Activated naive CD8-positive, alpha-beta T cell treated with anti-CD3 and anti-CD28 coated beads, Interleukin-2, amount 10 ng/mL, durations not matched to agents 7 days and 5 days (primary cell): ENCODE measurements around the gene CFDP1. TPM values are rescaled to one million over a fixed set of nuclear protein-coding genes. Genes with fewer than 3 reads are reported as not detected.
A peak's percentile ranks its signal among the peaks of the same experiment; 100 is the strongest.
"Not testable (repeated sequence)": the region's sequence is repeated elsewhere in the genome, so short reads cannot be mapped to it uniquely, and the experiment has no call there.

Experiments
- ATAC-seq: fragments of 150-1000 bp; cut with Tn5 transposase; one replicate; pipeline ENCODE4 v1.10.0; 2021; ENCODE audit warnings: low read depth, moderate library complexity
- POLR2A ChIA-PET: fragments of 350-600 bp; sonication (Branson Sonifier 250); formaldehyde crosslinking; loops from one replicate; lab custom pipeline; 2021; ENCODE audit warnings: antibody characterized with exemption; lab: Charles Lee
- DNase-seq: peaks from one replicate; pipeline ENCODE4 v3.0.0; 2021
- H3K27ac Mint-ChIP-seq: one replicate; pipeline ENCODE4 v1.8.0; 2022; ENCODE audit warnings: mild to moderate bottlenecking, mixed read lengths
- H3K27me3 Mint-ChIP-seq: one replicate; pipeline ENCODE4 v1.8.0; 2022; ENCODE audit warnings: mild to moderate bottlenecking, moderate library complexity, mixed read lengths
- H3K36me3 Mint-ChIP-seq: one replicate; pipeline ENCODE4 v1.8.0; 2021; ENCODE audit warnings: mild to moderate bottlenecking, mixed read lengths
- H3K4me1 Mint-ChIP-seq: one replicate; pipeline ENCODE4 v1.8.0; 2021; ENCODE audit warnings: mixed read lengths
- H3K4me3 Mint-ChIP-seq: one replicate; pipeline ENCODE4 v1.8.0; 2022; ENCODE audit warnings: mild to moderate bottlenecking, moderate library complexity, mixed read lengths
- H3K9me3 Mint-ChIP-seq: one replicate; pipeline ENCODE4 v1.8.0; 2021; ENCODE audit warnings: mixed read lengths
- total RNA-seq, 2 experiments: library from RNA; stranded (reverse); gene quantifications; one replicate each; pipeline ENCODE4 v1.2.3, GENCODE V29; 2021

CFDP1 gene
- total RNA-seq, 2 experiments from 2014 or later: 47.8 to 49.4 TPM

- Mint-ChIP-seq H3K4me1 (peaks cover 14% of the 10 kb centered on the region), H3K36me3 (peaks cover 39% of the 10 kb centered on the region), H3K27me3 (peaks cover 17% of the 10 kb centered on the region), H3K9me3 (no peaks in the 10 kb centered on the region), H3K27ac (no peak overlapping the region), H3K4me3 (no peak overlapping the region)
- no peak for ATAC-seq
- no peak for DNase-seq
- POLR2A ChIA-PET: no interaction called here
These were observed 140.6 kb downstream of the CFDP1 start for GRCh38 chr16:75292691-75293090.

DNA sequence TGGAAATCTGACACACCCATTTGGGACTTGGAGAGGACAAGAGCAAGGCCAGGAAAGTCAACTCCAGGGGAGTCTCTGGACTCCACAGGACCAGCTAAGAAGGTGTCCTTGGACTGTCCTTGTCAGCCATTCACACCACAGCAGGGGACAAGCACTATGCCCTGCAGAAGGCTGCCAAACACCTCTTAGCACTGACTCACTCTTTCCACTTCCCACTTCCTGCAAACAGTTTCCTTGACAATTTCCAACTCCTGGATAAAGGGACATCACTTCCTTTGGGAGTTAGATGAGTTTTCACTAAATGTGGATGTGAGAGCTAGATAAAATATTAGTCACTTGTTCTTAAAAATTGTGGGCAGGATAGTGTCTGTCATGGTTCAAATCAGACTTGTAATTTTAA, 144.1 kb downstream of the CFDP1 start:
- H3K36me3 Mint-ChIP-seq: peaks cover 40% of the 10 kb centered on the region
- no peak overlapping the region for H3K4me3 Mint-ChIP-seq
- H3K27ac Mint-ChIP-seq: no peak overlapping the region
- POLR2A ChIA-PET: no interaction called here
- DNase-seq (no peak), ATAC-seq (no peak)
- no peaks in the 10 kb centered on the region for H3K9me3 Mint-ChIP-seq
- H3K27me3 Mint-ChIP-seq: peaks cover 38% of the 10 kb centered on the region
- peaks cover 19% of the 10 kb centered on the region for H3K4me1 Mint-ChIP-seq

- H3K4me1 Mint-ChIP-seq: peaks cover 19% of the 10 kb centered on the region
- peak overlapping the region; percentile 79 for H3K27ac Mint-ChIP-seq
- POLR2A ChIA-PET: no interaction called here
These were observed 144.6 kb downstream of the CFDP1 start for GRCh38 chr16:75288596-75289120.

GRCh38 chr16:75288181-75288580, 145.1 kb downstream of the CFDP1 start:
- Mint-ChIP-seq H3K4me3 (peak overlapping the region; percentile 52), H3K36me3 (peaks cover 40% of the 10 kb centered on the region), H3K9me3 (no peaks in the 10 kb centered on the region), H3K27ac (peak overlapping the region; percentile 79), H3K27me3 (peaks cover 40% of the 10 kb centered on the region), H3K4me1 (peaks cover 19% of the 10 kb centered on the region)
- POLR2A ChIA-PET: no interaction called here
- ATAC-seq (peak; percentile 41), DNase-seq (peak; percentile 37)

More at GRCh38 chr16:75288596-75289120, 144.6 kb downstream of the CFDP1 start:
- Mint-ChIP-seq H3K4me3 (peak overlapping the region; percentile 52), H3K36me3 (peaks cover 40% of the 10 kb centered on the region), H3K9me3 (no peaks in the 10 kb centered on the region), H3K27me3 (peaks cover 40% of the 10 kb centered on the region)
- ATAC-seq (peak; percentile 74), DNase-seq (peak; percentile 83)

- Mint-ChIP-seq H3K9me3 (no peaks in the 10 kb centered on the region), H3K36me3 (peaks cover 35% of the 10 kb centered on the region), H3K4me1 (peaks cover 19% of the 10 kb centered on the region), H3K27me3 (peaks cover 42% of the 10 kb centered on the region), H3K27ac (no peak overlapping the region), H3K4me3 (no peak overlapping the region)
- ATAC-seq (no peak), DNase-seq (no peak)
- POLR2A ChIA-PET: no interaction called here
These were observed 145.6 kb downstream of the CFDP1 start for GRCh38 chr16:75287708-75288107.

- ATAC-seq (no peak), DNase-seq (no peak)
- peaks cover 22% of the 10 kb centered on the region for H3K36me3 Mint-ChIP-seq
- peaks cover 52% of the 10 kb centered on the region for H3K27me3 Mint-ChIP-seq
- POLR2A ChIA-PET: no interaction called here
- no peak overlapping the region for H3K27ac Mint-ChIP-seq
- no peak overlapping the region for H3K4me3 Mint-ChIP-seq
- peaks cover 19% of the 10 kb centered on the region for H3K4me1 Mint-ChIP-seq
- H3K9me3 Mint-ChIP-seq: no peaks in the 10 kb centered on the region
These were observed 146.9 kb downstream of the CFDP1 start for GRCh38 chr16:75286389-75286788.

DNA sequence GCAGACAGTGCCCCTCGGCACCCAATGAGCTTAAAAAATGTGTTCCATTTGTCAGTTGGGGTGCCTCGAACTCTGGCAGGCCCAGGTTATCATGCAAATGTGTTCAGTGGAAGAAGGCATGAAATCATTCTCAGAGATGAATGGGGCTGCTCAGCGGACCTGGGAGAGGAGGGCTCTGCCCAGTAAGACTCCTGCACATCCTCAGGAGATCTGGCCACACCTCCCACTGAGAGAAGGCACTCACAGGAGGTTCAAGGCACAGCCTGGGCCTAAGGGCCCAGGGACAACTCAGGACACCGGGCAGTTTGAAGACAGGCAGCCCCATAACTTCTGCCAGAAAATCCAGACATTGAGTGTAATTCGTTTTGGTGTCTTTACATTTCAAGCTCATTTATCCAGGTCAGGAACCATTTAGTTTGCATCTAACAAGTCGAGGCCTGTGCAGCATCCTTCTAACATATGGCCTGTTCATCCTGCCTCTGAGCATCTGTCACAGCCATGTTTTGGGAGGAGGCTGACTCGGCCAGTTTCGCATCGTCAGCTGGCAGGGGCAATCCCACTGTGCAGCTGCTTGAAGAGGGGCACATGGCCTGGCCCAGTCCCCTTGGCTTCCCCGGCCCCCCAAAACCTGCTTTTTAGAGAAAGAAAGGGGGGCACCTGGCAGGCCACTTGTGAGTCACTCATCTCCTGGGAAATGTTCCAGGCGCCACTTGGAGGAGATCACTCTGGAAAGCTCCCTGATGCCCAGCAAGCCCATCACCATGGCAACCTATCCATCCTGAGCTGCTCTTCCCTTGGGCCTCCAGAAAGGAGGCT, 150.6 kb downstream of the CFDP1 start:
- no peak overlapping the region for H3K27ac Mint-ChIP-seq
- no peak for ATAC-seq
- no peak for DNase-seq
- H3K36me3 Mint-ChIP-seq: peaks cover 14% of the 10 kb centered on the region
- POLR2A ChIA-PET: no interaction called here
- H3K4me1 Mint-ChIP-seq: peaks cover 5% of the 10 kb centered on the region
- peaks cover 74% of the 10 kb centered on the region for H3K27me3 Mint-ChIP-seq
- H3K4me3 Mint-ChIP-seq: no peak overlapping the region
- H3K9me3 Mint-ChIP-seq: no peaks in the 10 kb centered on the region

DNA sequence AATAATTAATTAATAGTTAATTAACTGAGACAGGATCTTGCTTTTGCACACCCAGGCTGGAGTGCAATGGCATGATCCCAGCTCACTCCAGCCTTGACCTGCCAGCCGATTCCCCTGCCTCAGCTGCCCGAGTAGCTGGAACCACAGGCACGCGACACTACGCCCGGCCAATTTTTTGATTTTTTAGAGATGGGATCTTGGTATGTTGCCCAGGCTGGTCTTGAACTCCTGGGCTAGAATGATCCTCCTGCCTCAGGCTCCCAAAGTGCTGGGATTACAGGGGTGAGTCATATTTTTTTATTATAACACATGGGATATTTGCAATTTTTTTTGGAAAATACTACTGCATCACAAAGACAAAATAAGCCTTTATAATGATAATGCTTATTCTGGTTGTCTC, 151.5 kb downstream of the CFDP1 start:
- Mint-ChIP-seq H3K9me3 (no peaks in the 10 kb centered on the region), H3K4me3 (no peak overlapping the region), H3K27ac (no peak overlapping the region), H3K36me3 (peaks cover 14% of the 10 kb centered on the region), H3K4me1 (no peaks in the 10 kb centered on the region), H3K27me3 (peaks cover 75% of the 10 kb centered on the region)
- DNase-seq (no peak), ATAC-seq (no peak)
- POLR2A ChIA-PET: no interaction called here

DNA sequence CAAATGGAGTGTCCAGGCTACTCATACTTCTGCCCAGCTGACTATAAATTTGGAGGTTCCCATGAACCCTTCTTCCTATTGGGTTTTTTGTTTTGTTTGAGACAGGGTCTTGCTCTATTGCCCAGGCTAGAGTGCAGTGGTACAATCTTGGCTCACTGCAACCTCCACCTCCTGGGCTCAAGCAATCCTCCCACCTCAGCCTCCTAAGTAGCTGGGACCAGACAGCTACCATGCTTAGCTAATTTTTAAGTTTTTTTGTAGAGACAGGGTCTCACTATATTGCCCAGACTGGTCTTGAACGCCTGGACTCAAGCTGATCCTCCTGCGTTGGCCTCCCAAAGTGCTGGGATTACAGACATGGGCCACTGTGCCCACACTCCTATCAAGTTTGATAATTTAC, 152.3 kb downstream of the CFDP1 start:
- H3K4me3 Mint-ChIP-seq, H3K27ac Mint-ChIP-seq, DNase-seq, H3K4me1 Mint-ChIP-seq, ATAC-seq, POLR2A ChIA-PET, H3K36me3 Mint-ChIP-seq, H3K9me3 Mint-ChIP-seq: not testable (repeated sequence)
- peaks cover 69% of the 10 kb centered on the region for H3K27me3 Mint-ChIP-seq

DNA sequence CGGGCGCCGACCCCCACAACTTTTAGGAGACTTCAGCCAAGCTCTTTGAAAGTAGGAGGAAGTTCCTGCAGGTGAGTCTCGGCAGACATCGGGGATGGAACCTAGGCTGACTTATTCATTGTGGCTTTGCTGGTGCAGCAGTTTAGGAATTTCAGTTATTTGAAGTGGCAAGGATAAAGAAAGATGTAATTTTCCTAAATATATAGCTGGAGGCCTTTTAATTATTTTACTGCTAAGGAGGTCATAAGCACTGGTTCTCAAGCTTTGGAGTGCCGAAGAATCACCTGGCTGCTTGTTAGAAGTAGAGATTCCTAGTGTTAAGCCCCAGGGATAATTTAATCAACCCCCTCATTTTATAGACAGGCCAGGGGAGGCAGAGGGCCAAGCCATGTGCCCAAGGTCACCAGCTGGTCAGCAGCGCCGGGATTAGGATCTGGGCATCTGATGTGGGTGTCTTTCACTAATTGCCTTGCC, 152.9 kb downstream of the CFDP1 start:
- Mint-ChIP-seq H3K9me3 (no peaks in the 10 kb centered on the region), H3K27me3 (peaks cover 66% of the 10 kb centered on the region), H3K27ac (no peak overlapping the region), H3K36me3 (peaks cover 5% of the 10 kb centered on the region), H3K4me3 (no peak overlapping the region), H3K4me1 (no peaks in the 10 kb centered on the region)
- POLR2A ChIA-PET: no interaction called here
- no peak for DNase-seq
- no peak for ATAC-seq

DNA sequence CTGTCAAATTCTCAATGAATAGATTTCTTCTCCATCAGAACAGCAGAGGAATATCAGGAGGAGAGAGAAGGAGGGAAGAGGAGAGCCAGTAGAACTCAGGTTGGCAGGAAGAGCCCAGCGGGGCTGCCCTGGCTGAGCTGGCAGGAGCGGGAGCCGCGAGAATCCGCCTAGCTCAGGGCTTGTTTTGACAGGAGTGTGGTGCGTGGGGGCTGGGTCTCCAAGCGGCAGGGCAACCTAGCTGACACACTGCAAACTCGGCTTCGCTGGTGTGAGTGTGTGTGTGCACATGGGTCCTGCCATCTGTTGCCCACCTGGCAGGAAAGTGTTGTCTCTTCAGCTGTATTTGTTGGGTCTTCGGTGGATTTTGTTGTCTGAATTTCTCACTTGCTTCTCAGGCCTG, 154.0 kb downstream of the CFDP1 start:
- POLR2A ChIA-PET: no interaction called here
- DNase-seq: no peak

GRCh38 chr16:75273054-75273925, 160.0 kb downstream of the CFDP1 start:
- DNase-seq (no peak), ATAC-seq (no peak)
- Mint-ChIP-seq H3K27ac (no peak overlapping the region), H3K9me3 (no peaks in the 10 kb centered on the region), H3K4me1 (peaks cover 3% of the 10 kb centered on the region), H3K27me3 (peaks cover 49% of the 10 kb centered on the region), H3K36me3 (no peaks in the 10 kb centered on the region), H3K4me3 (no peak overlapping the region)
- POLR2A ChIA-PET: no interaction called here

More for the DNA sequence above, 154.0 kb downstream of the CFDP1 start:
- Mint-ChIP-seq H3K9me3 (no peaks in the 10 kb centered on the region), H3K36me3 (no peaks in the 10 kb centered on the region), H3K4me1 (peaks cover 3% of the 10 kb centered on the region), H3K4me3 (no peak overlapping the region), H3K27ac (no peak overlapping the region), H3K27me3 (peaks cover 68% of the 10 kb centered on the region)
- ATAC-seq: no peak

DNA sequence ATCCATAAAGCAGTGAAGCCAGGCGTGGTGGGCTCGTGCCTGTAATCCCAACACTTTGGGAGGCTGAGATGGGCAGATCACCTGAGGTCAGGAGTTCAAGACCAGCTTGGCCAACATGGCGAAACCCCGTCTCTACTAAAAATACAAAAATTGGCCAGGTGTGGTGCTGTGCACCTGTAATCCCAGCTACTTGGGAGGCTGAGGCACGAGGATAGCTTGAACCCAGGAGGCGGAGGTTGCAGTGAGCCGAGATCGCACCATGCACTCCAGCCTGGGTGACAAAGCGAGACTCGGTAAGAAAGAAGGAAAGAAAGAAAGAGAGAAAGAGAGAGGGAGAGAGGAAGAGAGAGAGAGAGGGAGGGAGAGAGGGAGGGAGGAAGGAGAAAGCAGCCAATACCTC, 160.7 kb downstream of the CFDP1 start:
- DNase-seq, POLR2A ChIA-PET, ATAC-seq, H3K36me3 Mint-ChIP-seq, H3K9me3 Mint-ChIP-seq, H3K4me1 Mint-ChIP-seq, H3K4me3 Mint-ChIP-seq, H3K27ac Mint-ChIP-seq: not testable (repeated sequence)
- peaks cover 44% of the 10 kb centered on the region for H3K27me3 Mint-ChIP-seq
